IPS-15b (cell line): ENCODE data around the gene NALCN.

ENCODE experiments used
- H3K27me3 ChIP-seq: one replicate; pipeline ENCODE4 v1.6.1; 2013; ENCODE audit warnings: low read length; ENCODE audit not compliant: control insufficient read depth, insufficient read depth
- H3K36me3 ChIP-seq: one replicate; pipeline ENCODE4 v1.6.1; 2013; ENCODE audit warnings: low read length; ENCODE audit not compliant: control insufficient read depth, insufficient read depth
- H3K4me1 ChIP-seq: one replicate; pipeline ENCODE4 v1.6.1; 2013; ENCODE audit warnings: mild to moderate bottlenecking, low read length; ENCODE audit not compliant: control insufficient read depth, insufficient read depth
- H3K4me3 ChIP-seq: one replicate; pipeline ENCODE4 v1.5.1; 2013; ENCODE audit warnings: low read depth, low read length
- H3K9ac ChIP-seq: one replicate; pipeline ENCODE4 v1.6.1; 2013; ENCODE audit warnings: low read depth, mild to moderate bottlenecking, low read length
- H3K9me3 ChIP-seq: one replicate; pipeline ENCODE4 v1.6.1; 2013; ENCODE audit warnings: mild to moderate bottlenecking, low read length; ENCODE audit not compliant: control insufficient read depth, insufficient read depth

NALCN gene

DNA sequence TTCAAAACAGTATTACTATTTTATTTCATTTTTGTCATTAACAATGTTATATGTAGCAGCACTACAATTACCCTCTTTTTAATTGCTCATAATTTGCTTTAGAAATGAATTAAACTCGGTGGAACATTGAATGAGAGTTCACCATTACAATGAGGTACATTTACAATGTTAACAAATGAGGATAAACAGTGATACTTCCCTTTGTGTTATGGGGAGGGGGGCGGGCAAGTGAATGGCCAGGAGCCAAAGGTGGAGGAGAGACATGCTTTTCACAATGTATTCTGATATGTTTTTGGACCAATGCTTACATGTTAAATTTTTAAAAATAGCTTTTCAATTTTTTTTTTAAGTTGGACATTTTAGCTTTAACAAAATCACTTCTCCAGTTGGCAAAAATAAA lies 34.2 kb downstream of the NALCN start:
- H3K9me3 ChIP-seq, result no peaks in the 10 kb centered on the region
- H3K27me3 ChIP-seq, result no peaks in the 10 kb centered on the region
- H3K9ac ChIP-seq, result no peak overlapping the region
- H3K4me3 ChIP-seq, result no peak overlapping the region
- H3K4me1 ChIP-seq, result peaks cover 15% of the 10 kb centered on the region
- H3K36me3 ChIP-seq, result no peaks in the 10 kb centered on the region

DNA sequence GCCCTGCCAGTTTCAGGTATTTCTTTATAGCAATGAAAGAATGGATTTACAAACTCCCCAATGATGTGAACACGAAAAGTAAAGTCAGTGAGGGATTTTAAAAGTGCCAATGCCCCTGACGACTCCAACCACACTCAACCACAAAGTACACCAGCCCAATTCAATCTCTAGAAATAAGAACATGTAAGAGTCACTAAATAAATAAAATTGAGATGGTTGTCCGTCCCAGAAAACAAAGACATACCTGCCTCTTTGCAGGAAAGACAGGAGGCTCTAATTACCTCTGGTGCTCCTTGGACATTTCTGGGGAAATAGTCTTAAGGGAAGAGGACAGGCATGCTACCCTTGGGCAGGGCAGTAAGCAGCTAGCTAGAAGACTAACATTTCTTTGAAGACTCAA lies 55.8 kb downstream of the NALCN start:
- Histone ChIP-seq H3K9me3 (no peaks in the 10 kb centered on the region), H3K4me1 (no peaks in the 10 kb centered on the region), H3K27me3 (no peaks in the 10 kb centered on the region), H3K4me3 (no peak overlapping the region), H3K36me3 (no peaks in the 10 kb centered on the region), H3K9ac (no peak overlapping the region)

DNA sequence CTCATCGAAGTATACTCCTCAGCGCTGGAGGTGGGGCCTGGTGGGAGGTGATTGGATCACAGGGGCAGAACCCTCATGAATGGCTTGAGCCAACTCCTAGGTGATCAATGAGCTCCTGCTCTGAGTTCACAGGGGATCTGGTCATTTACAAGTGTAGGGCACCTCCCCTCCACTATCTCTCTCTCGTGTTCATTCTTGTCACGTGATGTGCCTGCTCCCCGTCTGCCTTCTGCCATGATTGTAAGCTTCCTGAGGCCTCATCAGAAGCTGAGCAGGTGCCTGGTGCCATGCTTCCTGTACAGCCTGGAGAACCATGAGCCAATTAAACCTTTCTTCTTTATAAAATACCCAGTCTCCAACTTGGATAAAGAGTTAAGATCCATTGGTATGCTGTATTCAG lies 61.4 kb downstream of the NALCN start:
- H3K27me3 ChIP-seq, result no peaks in the 10 kb centered on the region
- no peaks in the 10 kb centered on the region for H3K9me3 ChIP-seq
- H3K4me1 ChIP-seq, result no peaks in the 10 kb centered on the region
- no peaks in the 10 kb centered on the region for H3K36me3 ChIP-seq
- H3K9ac ChIP-seq, result no peak overlapping the region
- H3K4me3 ChIP-seq, result no peak overlapping the region

DNA sequence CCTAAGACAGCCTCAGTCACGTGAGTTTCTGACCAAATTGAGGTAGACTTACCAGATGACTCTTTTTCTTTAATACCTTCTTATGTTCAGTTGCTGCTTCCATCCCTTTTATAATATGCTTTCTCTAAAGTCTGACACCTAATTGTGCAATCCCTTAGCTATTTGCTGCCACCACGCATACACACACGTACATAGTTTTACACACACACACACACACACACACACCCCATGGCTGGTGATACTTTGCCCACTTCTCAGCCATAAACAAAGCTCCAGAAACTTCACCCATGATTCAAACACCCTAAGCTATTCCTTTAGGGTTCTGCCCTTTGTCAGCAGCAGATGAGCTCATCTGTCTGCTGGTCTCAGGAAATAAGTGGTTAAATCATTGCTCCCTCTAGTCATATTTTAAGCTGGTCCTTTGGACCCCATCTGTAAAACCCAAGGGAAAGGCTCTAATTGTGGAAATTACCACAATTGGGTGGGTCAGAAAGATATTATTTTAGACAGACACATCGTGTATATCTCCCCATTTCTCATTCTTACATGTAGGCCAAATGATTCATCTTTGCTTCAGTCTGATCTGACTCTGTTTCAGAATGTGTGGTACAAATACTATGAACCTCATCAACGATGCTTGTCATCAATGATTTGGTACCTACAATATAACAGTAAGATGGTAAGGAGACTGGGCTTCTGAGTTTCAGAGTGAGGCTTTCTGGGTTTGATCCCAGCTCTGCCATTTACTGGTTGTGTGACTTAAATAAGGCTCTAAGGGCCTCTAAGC lies 69.2 kb downstream of the NALCN start:
- no peaks in the 10 kb centered on the region for H3K9me3 ChIP-seq
- no peaks in the 10 kb centered on the region for H3K4me1 ChIP-seq
- H3K4me3 ChIP-seq, result no peak overlapping the region
- no peaks in the 10 kb centered on the region for H3K27me3 ChIP-seq
- no peak overlapping the region for H3K9ac ChIP-seq
- no peaks in the 10 kb centered on the region for H3K36me3 ChIP-seq

DNA sequence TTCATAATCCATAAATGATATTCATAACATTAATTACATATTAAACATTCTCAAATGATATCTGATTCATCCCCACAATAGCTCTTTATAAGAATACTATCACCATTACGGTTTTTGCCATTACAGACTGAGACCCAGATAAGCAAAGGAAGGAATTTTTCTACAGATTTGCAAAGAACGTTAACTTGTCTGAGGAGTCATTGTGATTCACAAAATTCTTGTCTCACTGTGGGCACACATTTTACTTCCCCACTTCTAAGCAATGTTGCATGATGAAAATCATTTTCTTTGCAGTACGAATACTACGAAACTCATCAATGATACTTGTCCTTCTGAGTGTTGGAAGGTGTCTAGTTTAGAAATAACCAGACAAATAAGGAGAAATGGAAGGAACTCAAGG lies 70.1 kb downstream of the NALCN start:
- Histone ChIP-seq H3K9me3 (no peaks in the 10 kb centered on the region), H3K36me3 (no peaks in the 10 kb centered on the region), H3K4me3 (no peak overlapping the region), H3K9ac (no peak overlapping the region), H3K4me1 (no peaks in the 10 kb centered on the region), H3K27me3 (no peaks in the 10 kb centered on the region)

DNA sequence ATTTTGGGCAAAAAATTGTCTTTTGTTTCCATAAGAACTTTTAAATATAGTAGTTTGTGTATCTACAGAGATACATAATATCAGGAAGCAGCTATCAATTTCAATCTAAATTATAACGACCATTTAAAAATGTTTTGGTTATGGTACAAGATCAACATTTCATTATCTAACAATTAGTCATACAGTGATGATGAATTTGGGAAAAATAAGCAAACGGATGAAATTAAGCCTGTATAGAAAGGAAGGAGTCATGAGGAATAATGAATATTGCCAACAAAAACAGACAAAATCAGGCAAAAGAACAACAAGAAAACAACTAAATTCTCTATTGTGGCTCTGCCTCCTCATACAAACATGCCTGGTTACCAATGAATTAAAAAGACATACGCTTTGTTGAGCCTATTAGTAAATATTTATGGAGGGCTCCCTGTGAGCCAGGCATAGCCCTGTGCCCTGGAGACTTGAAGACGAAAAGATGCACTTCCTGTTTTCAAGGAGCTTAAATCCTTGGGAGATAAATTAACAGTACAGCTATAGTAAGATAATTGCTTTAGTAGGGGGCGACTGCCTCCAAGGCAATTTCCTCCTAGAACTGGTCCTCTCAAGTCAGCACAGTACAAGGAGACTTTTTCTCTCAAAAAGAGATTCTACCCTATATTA lies 73.0 kb downstream of the NALCN start:
- Histone ChIP-seq H3K4me1 (no peaks in the 10 kb centered on the region), H3K9ac (no peak overlapping the region), H3K4me3 (no peak overlapping the region), H3K27me3 (no peaks in the 10 kb centered on the region), H3K9me3 (no peaks in the 10 kb centered on the region), H3K36me3 (no peaks in the 10 kb centered on the region)

DNA sequence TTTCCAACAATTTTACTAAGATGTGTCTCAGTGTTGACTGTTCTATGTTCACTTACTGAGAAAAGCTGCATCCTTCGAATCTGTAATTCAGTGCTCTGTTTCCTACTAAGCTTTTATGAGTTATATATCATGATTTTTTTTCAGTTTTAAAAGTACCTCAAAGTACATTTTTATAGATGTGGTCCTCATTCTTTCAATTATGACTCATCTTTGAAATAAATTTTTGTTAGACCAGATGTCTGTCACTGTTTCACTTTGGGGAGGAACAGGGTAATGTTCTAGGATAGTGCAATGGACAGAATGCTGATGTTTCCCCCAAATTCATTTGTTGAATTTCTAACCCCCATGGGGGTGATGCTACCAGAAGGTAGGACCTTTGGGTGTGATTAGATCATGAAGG lies 74.8 kb downstream of the NALCN start:
- Histone ChIP-seq H3K4me3 (no peak overlapping the region), H3K36me3 (no peaks in the 10 kb centered on the region)

DNA sequence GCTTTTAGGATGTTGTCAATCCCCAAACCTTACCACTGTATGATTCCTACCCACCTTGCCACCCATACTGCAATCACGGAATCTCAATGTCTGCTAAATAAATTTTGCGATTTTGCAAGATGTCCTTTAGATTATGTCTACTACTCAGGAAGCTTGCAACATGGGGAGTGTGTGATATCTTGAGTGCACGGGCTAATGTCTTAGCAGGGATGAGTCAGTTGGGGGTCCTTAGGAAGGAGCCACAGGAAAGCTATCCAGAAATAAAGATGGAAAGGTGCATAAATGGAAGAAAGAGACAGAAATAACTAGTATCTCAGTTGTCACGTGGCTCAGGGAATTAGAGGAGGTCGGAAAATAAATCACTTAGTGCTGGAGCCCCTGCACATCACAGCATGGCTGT lies 77.1 kb downstream of the NALCN start:
- H3K36me3 ChIP-seq, result no peaks in the 10 kb centered on the region
- H3K4me1 ChIP-seq, result no peaks in the 10 kb centered on the region
- H3K27me3 ChIP-seq, result no peaks in the 10 kb centered on the region
- no peak overlapping the region for H3K4me3 ChIP-seq
- H3K9me3 ChIP-seq, result no peaks in the 10 kb centered on the region
- H3K9ac ChIP-seq, result no peak overlapping the region

More for the DNA sequence above, 74.8 kb downstream of the NALCN start:
- Histone ChIP-seq H3K27me3 (no peaks in the 10 kb centered on the region), H3K9me3 (no peaks in the 10 kb centered on the region), H3K9ac (no peak overlapping the region), H3K4me1 (no peaks in the 10 kb centered on the region)

DNA sequence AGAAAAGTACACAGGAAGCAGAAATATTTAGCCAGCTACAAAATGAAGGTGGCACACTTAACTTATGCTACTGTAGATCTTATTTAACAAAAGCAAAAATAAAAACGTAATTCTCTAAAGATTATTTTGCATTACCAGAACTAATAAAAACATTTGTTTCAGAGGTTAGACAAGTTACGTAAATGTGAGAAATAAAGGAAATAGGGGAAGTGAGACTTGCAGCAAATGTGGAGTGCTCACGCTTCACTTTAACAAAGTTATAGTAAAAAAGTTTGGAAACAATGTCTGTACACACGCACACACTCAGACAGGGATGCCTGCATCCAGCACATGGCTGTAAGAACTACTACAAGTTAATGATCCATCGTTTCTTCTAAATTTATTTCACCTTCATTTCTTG lies 83.7 kb downstream of the NALCN start:
- Histone ChIP-seq H3K9me3 (no peaks in the 10 kb centered on the region), H3K4me3 (no peak overlapping the region), H3K4me1 (no peaks in the 10 kb centered on the region), H3K36me3 (no peaks in the 10 kb centered on the region), H3K27me3 (no peaks in the 10 kb centered on the region), H3K9ac (no peak overlapping the region)

DNA sequence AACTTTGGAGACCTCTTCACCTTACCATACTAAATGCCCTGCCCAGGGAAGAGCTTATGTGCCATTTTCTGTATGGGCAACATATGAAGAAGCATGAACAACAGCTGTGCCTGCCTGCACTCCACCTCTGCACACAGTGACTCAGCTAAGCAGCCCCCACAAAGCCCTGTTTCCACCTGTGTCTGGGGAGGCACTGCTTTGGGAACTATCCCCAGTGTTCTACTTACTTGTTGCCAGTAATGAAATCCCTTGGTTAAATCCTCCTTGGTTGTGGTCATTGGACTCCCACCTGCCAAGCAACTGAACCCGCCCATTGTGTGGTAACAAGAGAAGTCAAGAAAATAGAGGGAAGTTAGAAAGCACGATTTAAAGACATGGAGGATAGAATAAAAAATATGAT lies 84.6 kb downstream of the NALCN start:
- Histone ChIP-seq H3K9ac (no peak overlapping the region), H3K4me1 (no peaks in the 10 kb centered on the region), H3K27me3 (no peaks in the 10 kb centered on the region), H3K9me3 (no peaks in the 10 kb centered on the region), H3K36me3 (no peaks in the 10 kb centered on the region), H3K4me3 (no peak overlapping the region)

DNA sequence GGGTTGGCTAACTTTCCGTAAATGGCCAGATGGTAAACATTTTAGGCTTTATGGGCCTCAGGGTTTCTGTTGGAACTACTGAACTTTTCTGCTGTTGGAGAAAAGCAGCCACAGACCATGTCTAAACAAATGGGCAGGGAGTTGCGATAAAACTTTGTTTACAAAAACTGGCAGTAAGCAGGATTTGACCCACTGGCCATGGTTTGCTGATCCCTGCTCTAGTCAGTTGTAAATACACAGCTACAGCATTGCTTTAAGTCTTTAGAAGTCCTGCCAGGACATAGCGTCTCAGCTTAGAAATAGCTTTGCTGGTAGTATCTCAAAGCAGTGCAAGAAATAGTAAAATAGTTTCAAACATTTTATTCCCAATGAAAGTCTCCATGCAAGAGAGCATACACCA lies 88.4 kb downstream of the NALCN start:
- no peaks in the 10 kb centered on the region for H3K27me3 ChIP-seq
- no peaks in the 10 kb centered on the region for H3K36me3 ChIP-seq
- no peak overlapping the region for H3K4me3 ChIP-seq
- H3K9me3 ChIP-seq, result no peaks in the 10 kb centered on the region
- H3K4me1 ChIP-seq, result no peaks in the 10 kb centered on the region
- H3K9ac ChIP-seq, result no peak overlapping the region

DNA sequence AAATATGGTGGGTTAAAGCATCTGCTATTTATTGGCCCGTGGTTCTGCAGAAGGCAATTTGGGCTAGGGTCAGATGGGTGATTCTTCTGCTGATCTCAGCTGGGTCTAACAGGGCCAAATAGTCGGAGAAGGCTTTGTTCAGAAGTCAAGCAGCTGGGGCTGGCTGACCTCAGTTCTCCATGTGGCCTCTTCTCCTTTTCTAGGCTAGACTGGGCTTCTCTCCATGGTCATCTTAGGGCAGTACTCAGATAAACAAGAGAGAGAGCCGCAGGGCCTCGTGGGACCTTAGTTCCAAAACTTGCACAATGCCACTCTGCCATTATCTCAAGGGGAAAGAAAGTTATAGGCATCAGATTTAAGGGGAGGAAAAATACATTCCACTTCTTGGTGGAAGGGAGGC lies 89.6 kb downstream of the NALCN start:
- no peaks in the 10 kb centered on the region for H3K36me3 ChIP-seq
- no peak overlapping the region for H3K9ac ChIP-seq
- no peaks in the 10 kb centered on the region for H3K9me3 ChIP-seq
- H3K4me3 ChIP-seq, result no peak overlapping the region
- H3K27me3 ChIP-seq, result no peaks in the 10 kb centered on the region
- no peaks in the 10 kb centered on the region for H3K4me1 ChIP-seq
